ENCODE measurements around the gene NLRX1. TPM values are rescaled to one million over a fixed set of nuclear protein-coding genes. Genes with fewer than 3 reads are reported as not detected.
A peak's percentile ranks its signal among the peaks of the same experiment; 100 is the strongest.

The NLRX1 gene
- total and polyA plus RNA-seq, 10 of the 15 experiments (the other 5 are each of a cell fraction or from before 2014, with no cell fraction given) = 0.85 to 18.5 (median 10.0) TPM

- H3K27ac ChIP-seq (ENCODE audit: control insufficient read depth, insufficient read depth) = peak within 1 kb of the TSS; percentile 65
- H2AFZ ChIP-seq (ENCODE audit: control insufficient read depth, low read depth, low read length) = peak within 1 kb of the TSS; percentile 88
- peaks cover 13% of the 10 kb centered on the region for H3K4me1 ChIP-seq (ENCODE audit: control insufficient read depth, insufficient read depth, low read length)
- peaks cover 21% of the 10 kb centered on the region for H3K79me2 ChIP-seq (ENCODE audit: control insufficient read depth, insufficient read depth, low read length)
- ChIA-PET SMC1A (ENCODE audit: uncharacterized antibody, unreplicated experiment) (interaction anchor here (0.7 to 5.0 kb wide), 12 partner anchors 10 to 203 kb away, joined by 3 to 32 read pairs (median 3); partner anchors contain the start of gene DPAGT1), POLR2A (interaction anchor here (0.7 to 6.9 kb wide), 12 partner anchors 12 to 391 kb away, joined by 3 to 76 read pairs (median 5); partner anchors contain the start of genes C2CD2L, CENATAC, DPAGT1 and HMBS), CTCF (interaction anchor here (0.6 to 2.2 kb wide), 13 partner anchors 9 to 201 kb away, joined by 3 to 9 read pairs (median 5); partner anchors contain the start of genes C2CD2L and DPAGT1), RAD21 (ENCODE audit: unreplicated experiment) (interaction anchor here (0.6 to 2.6 kb wide), 9 partner anchors 12 to 330 kb away, joined by 3 to 22 read pairs (median 5); partner anchors contain the start of genes C2CD2L, DDX6, DPAGT1 and HMBS)
- in situ Hi-C loops (cut with MboI) = no loop called here
- H3K27me3 ChIP-seq (replicated peaks in 1 of 2; ENCODE audit: control insufficient read depth in 2 of 2, insufficient read depth in 2 of 2, low read length in 1 of 2) = no peaks in the 10 kb centered on the region
- no peaks in the 10 kb centered on the region for H3K9me3 ChIP-seq (replicated peaks; ENCODE audit: control insufficient read depth, insufficient read depth, low read length)
- peak within 1 kb of the TSS; percentile 92 for H3K4me3 ChIP-seq
- DNase-seq (ENCODE audit: low read depth, low spot score) (peak; percentile 99), ATAC-seq (peak; percentile 99), FAIRE-seq (peak; percentile 99)
- intact Hi-C loops (cut with micrococcal nuclease; ENCODE audit: unreplicated experiment) = no loop called here
- peak within 1 kb of the TSS; percentile 90 for H3K4me2 ChIP-seq (ENCODE audit: control insufficient read depth, insufficient read depth)
- under 1% methylated on average over 54 of the region's 54 CpGs for WGBS (ENCODE audit: insufficient coverage, insufficient replicate concordance, low lambda C conversion rate, missing lambda C conversion rate)
- no TSS peak for BruUV-seq (replicated peaks)
- peak within 1 kb of the TSS; percentile 72 for H3K9ac ChIP-seq (ENCODE audit: control insufficient read depth, insufficient read depth, low read length)
- H3K36me3 ChIP-seq (ENCODE audit: control insufficient read depth in 2 of 2, insufficient read depth in 2 of 2, low read length in 1 of 2) = peaks cover 0 to under 1% of the 10 kb centered on the region in 2 experiments; a peak in 3 of 4 replicates
- no peaks in the 10 kb centered on the region for H4K20me1 ChIP-seq (ENCODE audit: control insufficient read depth, insufficient read depth)
- TF ChIP-seq TARDBP (IDR thresholded peaks at IDR 0.05; ENCODE audit: borderline replicate concordance) (no peak), ZNF622 (IDR thresholded peaks at IDR 0.05) (no peak), PAX8 (IDR thresholded peaks at IDR 0.05) (no peak), BCL11A (IDR thresholded peaks at IDR 0.05; ENCODE audit: low read depth, low read length) (no peak), NKRF (conservative IDR thresholded peaks at IDR 0.05) (peak; percentile 85; the same call in 1 of the 2 replicates), MYB (IDR thresholded peaks at IDR 0.05; ENCODE audit: borderline replicate concordance, low read depth, low read length) (no peak), ZBTB11 (CRISPR knock-in tag; IDR thresholded peaks at IDR 0.05) (no peak), USF1 (IDR thresholded peaks at IDR 0.05; ENCODE audit: borderline replicate concordance, extremely low read length, insufficient read depth, low read depth, low read length) (peak; percentile 95), HDAC6 (IDR thresholded peaks at IDR 0.05; ENCODE audit: unreplicated experiment) (no peak), ZNF207 (IDR thresholded peaks at IDR 0.05; ENCODE audit: borderline replicate concordance) (0 out of 2 replicates have a peak, but pooled peaks have one; percentile 32), NFYA (IDR thresholded peaks at IDR 0.05; ENCODE audit: borderline replicate concordance, low read depth, low read length) (no peak; the same call in 1 of the 2 replicates), ATF7 (IDR thresholded peaks at IDR 0.05; ENCODE audit: low read depth) (peak; percentile 58)
These were observed 47.3 kb upstream of the NLRX1 start, which contains the start of gene HINFP for GRCh38 chr11:119121008-119121810. Gene HINFP (plus strand): TSS chr11:119121580. CDS start chr11:119126945, 5,365 bp downstream.

Measured in GM12878 (cell line).